CD14-positive monocyte (primary cell): ENCODE results near the gene PCDHGA2. TPM values are rescaled to one million over a fixed set of nuclear protein-coding genes. Genes with fewer than 3 reads are reported as not detected.

Experiments
- DNase-seq, 3 donors: peaks; one replicate each; pipeline ENCODE4 v3.0.0-alpha.2; 2011 to 2022
- H2AFZ ChIP-seq: 2 replicates; pipeline ENCODE4 v1.6.0; 2012; ENCODE audit warnings: mild to moderate bottlenecking, low read depth, low read length, inconsistent platforms; ENCODE audit not compliant: insufficient read depth, poor library complexity, severe bottlenecking
- H3K27ac ChIP-seq, 2 donors: 1 replicate in 1 of 2; 2 replicates in 1 of 2; pipeline ENCODE4 v1.5.1; 2012 to 2013; ENCODE audit warnings: low read length in 2 of 2, control low read depth in 1 of 2, inconsistent platforms in 1 of 2, low read depth in 1 of 2, mild to moderate bottlenecking in 1 of 2
- H3K27me3 ChIP-seq, 2 donors: one replicate each; pipeline versions ENCODE4 v1.6.0 to v1.6.1; 2011 to 2013; ENCODE audit warnings: low read length in 2 of 2; ENCODE audit not compliant: control insufficient read depth in 2 of 2, insufficient read depth in 2 of 2
- H3K36me3 ChIP-seq, 2 donors: replicated peaks in 1 of 2; 1 replicate in 1 of 2; 2 replicates in 1 of 2; pipeline versions ENCODE4 v1.5.1 to v1.6.1; 2012 to 2013; ENCODE audit warnings: low read length in 2 of 2, control low read depth in 1 of 2, inconsistent platforms in 1 of 2, mild to moderate bottlenecking in 1 of 2; ENCODE audit not compliant: insufficient read depth in 2 of 2, control insufficient read depth in 1 of 2
- H3K4me1 ChIP-seq, 2 donors: 1 replicate in 1 of 2; 2 replicates in 1 of 2; pipeline versions ENCODE4 v1.5.1 to v1.6.1; 2012 to 2013; ENCODE audit warnings: low read length in 2 of 2, control low read depth in 1 of 2, inconsistent platforms in 1 of 2, mild to moderate bottlenecking in 1 of 2, moderate library complexity in 1 of 2; ENCODE audit not compliant: insufficient read depth in 2 of 2, control insufficient read depth in 1 of 2
- H3K4me2 ChIP-seq: replicated peaks from 2 replicates; pipeline ENCODE3; 2012; ENCODE audit warnings: low read length, moderate library complexity, mild to moderate bottlenecking; ENCODE audit not compliant: poor library complexity, severe bottlenecking; ENCODE audit errors: extremely low read depth
- H3K4me3 ChIP-seq, 3 experiments: fragments of 200-600 bp in 1 of 3; sonication (generic) in 1 of 3; replicated peaks in 1 of 3; 1 replicate in 2 of 3; 2 replicates in 1 of 3; pipeline ENCODE4 v1.5.1; 2011 to 2013; ENCODE audit warnings: low read length in 3 of 3, mild to moderate bottlenecking in 3 of 3, control low read depth in 2 of 3, low read depth in 2 of 3, inconsistent platforms in 1 of 3, moderate library complexity in 1 of 3
- H3K79me2 ChIP-seq: 2 replicates; pipeline ENCODE4 v1.6.0; 2012; ENCODE audit warnings: mild to moderate bottlenecking, control low read depth, inconsistent platforms, low read length, moderate library complexity; ENCODE audit not compliant: insufficient read depth
- H3K9ac ChIP-seq: 2 replicates; pipeline ENCODE4 v1.6.0; 2017; ENCODE audit warnings: low read length, mild to moderate bottlenecking; ENCODE audit not compliant: insufficient read depth, poor library complexity, severe bottlenecking
- H3K9me3 ChIP-seq, 2 donors: replicated peaks in 1 of 2; 1 replicate in 1 of 2; 2 replicates in 1 of 2; pipeline versions ENCODE4 v1.5.1 to v1.6.1; 2012 to 2013; ENCODE audit warnings: low read length in 2 of 2, control low read depth in 1 of 2; ENCODE audit not compliant: control insufficient read depth in 1 of 2, insufficient read depth in 1 of 2
- H4K20me1 ChIP-seq: 2 replicates; pipeline ENCODE4 v1.6.0; 2012; ENCODE audit warnings: mild to moderate bottlenecking, low read length, control low read depth, moderate library complexity; ENCODE audit not compliant: insufficient read depth
- H3K27ac Mint-ChIP-seq, 7 donors: one replicate each; pipeline ENCODE4 v1.8.0; 2020; ENCODE audit warnings: mild to moderate bottlenecking in 7 of 7, mixed read lengths in 7 of 7, moderate library complexity in 6 of 7, inconsistent platforms in 2 of 7
- H3K27me3 Mint-ChIP-seq, 3 donors: one replicate each; pipeline ENCODE4 v1.8.0; 2021 to 2022; ENCODE audit warnings: low read depth in 3 of 3, mild to moderate bottlenecking in 3 of 3, mixed read lengths in 3 of 3, moderate library complexity in 3 of 3, inconsistent platforms in 1 of 3
- H3K36me3 Mint-ChIP-seq, 2 donors: one replicate each; pipeline ENCODE4 v1.8.0; 2020; ENCODE audit warnings: mixed read lengths in 2 of 2, inconsistent platforms in 1 of 2, mild to moderate bottlenecking in 1 of 2
- H3K4me1 Mint-ChIP-seq: one replicate; pipeline ENCODE4 v1.8.0; 2020; ENCODE audit warnings: mild to moderate bottlenecking, mixed read lengths
- H3K4me3 Mint-ChIP-seq, 2 donors: one replicate each; pipeline ENCODE4 v1.8.0; 2020; ENCODE audit warnings: mild to moderate bottlenecking in 2 of 2, mixed read lengths in 2 of 2, moderate library complexity in 1 of 2
- H3K9me3 Mint-ChIP-seq, 7 donors: one replicate each; pipeline ENCODE4 v1.8.0; 2020 to 2022; ENCODE audit warnings: mixed read lengths in 7 of 7, mild to moderate bottlenecking in 6 of 7, moderate library complexity in 6 of 7, inconsistent platforms in 2 of 7
- CTCF ChIP-seq: fragments of 200-600 bp; IDR thresholded peaks from one replicate; pipeline ENCODE4 v1.8.0; 2022; ENCODE audit warnings: antibody characterized with exemption, mild to moderate bottlenecking
- WGBS: methylation state at CpG from one replicate; pipeline ENCODE4 v1.1.5; 2013; ENCODE audit warnings: missing lambda C conversion rate; ENCODE audit not compliant: insufficient coverage; 5-methylcytosine and 5-hydroxymethylcytosine counted together
- intact Hi-C, 2 donors: fragments of 100-400 bp; cut with micrococcal nuclease; formaldehyde crosslinking; loops; one replicate each; pipeline versions ENCODE4 v1.15.0 to v1.15.1; 2023
- polyA plus RNA-seq, 3 donors: library from polyadenylated mRNA; depleted of rRNA in 1 of 3; unstranded in 2 of 3; stranded (reverse) in 1 of 3; fragments of 300-500 nt in 2 of 3; fragments of >200 nt in 1 of 3; fragmentation: Illumina TruSeq in 2 of 3; gene quantifications; 1 replicate in 2 of 3; 2 replicates in 1 of 3; pipeline ENCODE4 v1.2.3, GENCODE V29; 2012 to 2021

The PCDHGA2 gene
- polyA plus RNA-seq, 3 donors: not detected

GRCh38 chr5:141319202-141319601 is 19.4 kb upstream of the PCDHGA2 start:
- 98% methylated on average over 5 of the region's 6 CpGs for WGBS
- Histone ChIP-seq H3K27me3 (peaks cover 0 to 2% of the 10 kb centered on the region in 2 donors), H3K4me2 (no peak overlapping the region), H3K9ac (no peak overlapping the region), H3K27ac (no peak overlapping the region), H3K79me2 (peaks cover 16% of the 10 kb centered on the region), H3K9me3 (peaks cover 62 to 88% of the 10 kb centered on the region in 2 donors), H3K36me3 (peaks cover 0 to 20% of the 10 kb centered on the region in 2 donors), H3K4me1 (peaks cover 11 to 16% of the 10 kb centered on the region in 2 donors), H4K20me1 (no peaks in the 10 kb centered on the region), H3K4me3 (peak overlapping the region in 1 of 3 experiments; percentile 92), H2AFZ (no peak overlapping the region)
- no peak for DNase-seq
- intact Hi-C loops: no loop called here
- H3K36me3 Mint-ChIP-seq: peaks cover 14 to 34% of the 10 kb centered on the region in 2 donors
- no peak overlapping the region for H3K4me3 Mint-ChIP-seq
- H3K4me1 Mint-ChIP-seq: peaks cover 16% of the 10 kb centered on the region
- peaks cover 48 to 92% (median 90%) of the 10 kb centered on the region in 7 donors for H3K9me3 Mint-ChIP-seq
- peaks cover 2 to 6% (median 5%) of the 10 kb centered on the region in 3 donors for H3K27me3 Mint-ChIP-seq
- H3K27ac Mint-ChIP-seq: peak overlapping the region in 1 of 7 donors; percentile 69
- no peak for TF ChIP-seq CTCF

- H3K4me3 Mint-ChIP-seq: peak overlapping the region; percentile 89 to 96
- Histone ChIP-seq H3K4me1 (peaks cover 11 to 16% of the 10 kb centered on the region in 2 donors), H3K27ac (peak overlapping the region in 1 of 2 donors; percentile 92), H3K4me3 (peak overlapping the region in 2 of 3 experiments; percentile 79 to 92), H3K79me2 (peaks cover 16% of the 10 kb centered on the region), H4K20me1 (no peaks in the 10 kb centered on the region), H3K9me3 (peaks cover 62 to 87% of the 10 kb centered on the region in 2 donors), H3K4me2 (peak overlapping the region; percentile 74), H3K27me3 (peaks cover 0 to 2% of the 10 kb centered on the region in 2 donors), H3K9ac (no peak overlapping the region), H2AFZ (no peak overlapping the region), H3K36me3 (peaks cover 0 to 20% of the 10 kb centered on the region in 2 donors)
- peak overlapping the region in 2 of 7 donors; percentile 98 to 99 for H3K27ac Mint-ChIP-seq
- peaks cover 2 to 6% (median 5%) of the 10 kb centered on the region in 3 donors for H3K27me3 Mint-ChIP-seq
- H3K36me3 Mint-ChIP-seq: peaks cover 14 to 34% of the 10 kb centered on the region in 2 donors
- peaks cover 48 to 92% (median 87%) of the 10 kb centered on the region in 7 donors for H3K9me3 Mint-ChIP-seq
- no peak for TF ChIP-seq CTCF
- no peak for DNase-seq
- WGBS: 93% methylated on average over 4 of the region's 5 CpGs
- intact Hi-C loops: loop anchor here in 1 of 2 donors (2.0 to 5.0 kb wide), 2 partner anchors 203 to 245 kb away; no protein-coding TSS in a partner anchor
- peaks cover 16% of the 10 kb centered on the region for H3K4me1 Mint-ChIP-seq
Observed at GRCh38 chr5:141319699-141320098, 18.9 kb upstream of the PCDHGA2 start.
